ENCODE measurements around the gene ATP6V0A1.
A peak's percentile ranks its signal among the peaks of the same experiment; 100 is the strongest.
"Not testable (repeated sequence)": the region's sequence is repeated elsewhere in the genome, so short reads cannot be mapped to it uniquely, and the experiment has no call there.

ATP6V0A1 gene

GRCh38 chr17:42477173-42477572 is 18.5 kb downstream of the ATP6V0A1 start:
- DNase-seq (ENCODE audit: low spot score) = no peak
- Mint-ChIP-seq H3K4me3 (no peak overlapping the region), H3K4me1 (ENCODE audit: low read depth) (peaks cover 14% of the 10 kb centered on the region), H3K27me3 (ENCODE audit: low read depth) (peaks cover 5% of the 10 kb centered on the region), H3K27ac (no peak overlapping the region), H3K36me3 (ENCODE audit: low read depth) (peaks cover 14% of the 10 kb centered on the region), H3K9me3 (no peaks in the 10 kb centered on the region)

- not testable (repeated sequence) for H3K27ac Mint-ChIP-seq; DNase-seq (ENCODE audit: low spot score); H3K9me3 Mint-ChIP-seq; H3K27me3 Mint-ChIP-seq (ENCODE audit: low read depth); H3K4me3 Mint-ChIP-seq
- Mint-ChIP-seq H3K36me3 (ENCODE audit: low read depth) (peaks cover 14% of the 10 kb centered on the region), H3K4me1 (ENCODE audit: low read depth) (peaks cover 14% of the 10 kb centered on the region)
These were observed 19.1 kb downstream of the ATP6V0A1 start for GRCh38 chr17:42477824-42478223.

- Mint-ChIP-seq H3K9me3 (no peaks in the 10 kb centered on the region), H3K27me3 (ENCODE audit: low read depth) (peaks cover 5% of the 10 kb centered on the region), H3K36me3 (ENCODE audit: low read depth) (peaks cover 13% of the 10 kb centered on the region), H3K4me1 (ENCODE audit: low read depth) (peaks cover 26% of the 10 kb centered on the region), H3K4me3 (peak overlapping the region; percentile 55), H3K27ac (peak overlapping the region; percentile 65)
- peak; percentile 84 for DNase-seq (ENCODE audit: low spot score)
These were observed 25.6 kb downstream of the ATP6V0A1 start for GRCh38 chr17:42484304-42484703.

GRCh38 chr17:42485680-42486079 is 27.0 kb downstream of the ATP6V0A1 start:
- Mint-ChIP-seq H3K27ac (no peak overlapping the region), H3K36me3 (ENCODE audit: low read depth) (peaks cover 14% of the 10 kb centered on the region), H3K4me3 (no peak overlapping the region), H3K27me3 (ENCODE audit: low read depth) (no peaks in the 10 kb centered on the region), H3K4me1 (ENCODE audit: low read depth) (peaks cover 23% of the 10 kb centered on the region), H3K9me3 (no peaks in the 10 kb centered on the region)
- DNase-seq (ENCODE audit: low spot score) = no peak

GRCh38 chr17:42488032-42488431 is 29.4 kb downstream of the ATP6V0A1 start:
- DNase-seq (ENCODE audit: low spot score) = no peak
- Mint-ChIP-seq H3K36me3 (ENCODE audit: low read depth) (peaks cover 14% of the 10 kb centered on the region), H3K9me3 (no peaks in the 10 kb centered on the region), H3K4me1 (ENCODE audit: low read depth) (peaks cover 23% of the 10 kb centered on the region), H3K27me3 (ENCODE audit: low read depth) (no peaks in the 10 kb centered on the region), H3K27ac (peak overlapping the region; percentile 4), H3K4me3 (no peak overlapping the region)

- no peaks in the 10 kb centered on the region for H3K4me1 Mint-ChIP-seq (ENCODE audit: low read depth)
- no peak overlapping the region for H3K27ac Mint-ChIP-seq
- no peak for DNase-seq (ENCODE audit: low spot score)
- H3K36me3 Mint-ChIP-seq (ENCODE audit: low read depth) = peaks cover 11% of the 10 kb centered on the region
- no peaks in the 10 kb centered on the region for H3K9me3 Mint-ChIP-seq
- no peak overlapping the region for H3K4me3 Mint-ChIP-seq
- no peaks in the 10 kb centered on the region for H3K27me3 Mint-ChIP-seq (ENCODE audit: low read depth)
These were observed 34.6 kb downstream of the ATP6V0A1 start for GRCh38 chr17:42493319-42493718.

- Mint-ChIP-seq H3K36me3 (ENCODE audit: low read depth) (peaks cover 5% of the 10 kb centered on the region), H3K9me3 (no peaks in the 10 kb centered on the region), H3K4me3 (no peak overlapping the region)
These were observed 36.0 kb downstream of the ATP6V0A1 start for GRCh38 chr17:42494673-42495072.

GRCh38 chr17:42498828-42499227 is 40.1 kb downstream of the ATP6V0A1 start:
- Mint-ChIP-seq H3K27ac (no peak overlapping the region), H3K4me3 (no peak overlapping the region), H3K36me3 (ENCODE audit: low read depth) (peaks cover 2% of the 10 kb centered on the region), H3K4me1 (ENCODE audit: low read depth) (no peaks in the 10 kb centered on the region), H3K27me3 (ENCODE audit: low read depth) (no peaks in the 10 kb centered on the region), H3K9me3 (no peaks in the 10 kb centered on the region)
- no peak for DNase-seq (ENCODE audit: low spot score)

More at GRCh38 chr17:42494673-42495072, 36.0 kb downstream of the ATP6V0A1 start:
- Mint-ChIP-seq H3K27me3 (ENCODE audit: low read depth) (no peaks in the 10 kb centered on the region), H3K27ac (no peak overlapping the region), H3K4me1 (ENCODE audit: low read depth) (no peaks in the 10 kb centered on the region)
- no peak for DNase-seq (ENCODE audit: low spot score)

GRCh38 chr17:42502091-42502490 is 43.4 kb downstream of the ATP6V0A1 start:
- no peaks in the 10 kb centered on the region for H3K36me3 Mint-ChIP-seq (ENCODE audit: low read depth)
- DNase-seq (ENCODE audit: low spot score) = no peak
- no peak overlapping the region for H3K4me3 Mint-ChIP-seq
- H3K27me3 Mint-ChIP-seq (ENCODE audit: low read depth) = no peaks in the 10 kb centered on the region
- no peak overlapping the region for H3K27ac Mint-ChIP-seq
- no peaks in the 10 kb centered on the region for H3K9me3 Mint-ChIP-seq
- no peaks in the 10 kb centered on the region for H3K4me1 Mint-ChIP-seq (ENCODE audit: low read depth)

GRCh38 chr17:42502926-42503325 is 44.2 kb downstream of the ATP6V0A1 start:
- no peaks in the 10 kb centered on the region for H3K27me3 Mint-ChIP-seq (ENCODE audit: low read depth)
- no peak for DNase-seq (ENCODE audit: low spot score)

GRCh38 chr17:42507671-42508070 is 49.0 kb downstream of the ATP6V0A1 start:
- H3K36me3 Mint-ChIP-seq (ENCODE audit: low read depth) = no peaks in the 10 kb centered on the region
- DNase-seq (ENCODE audit: low spot score) = no peak
- H3K4me1 Mint-ChIP-seq (ENCODE audit: low read depth) = peaks cover 8% of the 10 kb centered on the region
- H3K27ac Mint-ChIP-seq = no peak overlapping the region
- no peak overlapping the region for H3K4me3 Mint-ChIP-seq
- H3K9me3 Mint-ChIP-seq = no peaks in the 10 kb centered on the region
- no peaks in the 10 kb centered on the region for H3K27me3 Mint-ChIP-seq (ENCODE audit: low read depth)

More at GRCh38 chr17:42502926-42503325, 44.2 kb downstream of the ATP6V0A1 start:
- no peak overlapping the region for H3K4me3 Mint-ChIP-seq
- no peaks in the 10 kb centered on the region for H3K9me3 Mint-ChIP-seq
- no peaks in the 10 kb centered on the region for H3K36me3 Mint-ChIP-seq (ENCODE audit: low read depth)
- no peak overlapping the region for H3K27ac Mint-ChIP-seq
- H3K4me1 Mint-ChIP-seq (ENCODE audit: low read depth) = no peaks in the 10 kb centered on the region

GRCh38 chr17:42508426-42509165 is 49.9 kb downstream of the ATP6V0A1 start:
- Mint-ChIP-seq H3K36me3 (ENCODE audit: low read depth) (no peaks in the 10 kb centered on the region), H3K4me1 (ENCODE audit: low read depth) (peaks cover 8% of the 10 kb centered on the region), H3K4me3 (no peak overlapping the region), H3K9me3 (no peaks in the 10 kb centered on the region), H3K27me3 (ENCODE audit: low read depth) (no peaks in the 10 kb centered on the region), H3K27ac (no peak overlapping the region)
- no peak for DNase-seq (ENCODE audit: low spot score)

GRCh38 chr17:42509409-42509808 is 50.7 kb downstream of the ATP6V0A1 start:
- H3K4me1 Mint-ChIP-seq (ENCODE audit: low read depth) = peaks cover 8% of the 10 kb centered on the region
- H3K27me3 Mint-ChIP-seq (ENCODE audit: low read depth) = no peaks in the 10 kb centered on the region
- no peaks in the 10 kb centered on the region for H3K9me3 Mint-ChIP-seq
- DNase-seq (ENCODE audit: low spot score) = no peak
- H3K27ac Mint-ChIP-seq = no peak overlapping the region
- no peaks in the 10 kb centered on the region for H3K36me3 Mint-ChIP-seq (ENCODE audit: low read depth)
- no peak overlapping the region for H3K4me3 Mint-ChIP-seq

- no peaks in the 10 kb centered on the region for H3K27me3 Mint-ChIP-seq (ENCODE audit: low read depth)
- H3K36me3 Mint-ChIP-seq (ENCODE audit: low read depth) = no peaks in the 10 kb centered on the region
- H3K27ac Mint-ChIP-seq = no peak overlapping the region
These were observed 51.2 kb downstream of the ATP6V0A1 start for GRCh38 chr17:42509841-42510240.

GRCh38 chr17:42512246-42512645 is 53.6 kb downstream of the ATP6V0A1 start:
- Mint-ChIP-seq H3K9me3 (no peaks in the 10 kb centered on the region), H3K27me3 (ENCODE audit: low read depth) (no peaks in the 10 kb centered on the region), H3K4me1 (ENCODE audit: low read depth) (peaks cover 8% of the 10 kb centered on the region), H3K4me3 (no peak overlapping the region), H3K36me3 (ENCODE audit: low read depth) (no peaks in the 10 kb centered on the region), H3K27ac (no peak overlapping the region)
- no peak for DNase-seq (ENCODE audit: low spot score)

More at GRCh38 chr17:42509841-42510240, 51.2 kb downstream of the ATP6V0A1 start:
- no peaks in the 10 kb centered on the region for H3K9me3 Mint-ChIP-seq
- no peak overlapping the region for H3K4me3 Mint-ChIP-seq
- DNase-seq (ENCODE audit: low spot score) = no peak
- peaks cover 8% of the 10 kb centered on the region for H3K4me1 Mint-ChIP-seq (ENCODE audit: low read depth)
